Measurements from ENCODE around the gene ARHGEF7.

The ARHGEF7 gene

GRCh38 chr13:111111376-111111937, 3.7 kb upstream of the ARHGEF7 start:
- no peak for DNase-seq

GRCh38 chr13:111112196-111112595, 2.9 kb upstream of the ARHGEF7 start:
- DNase-seq: no peak

- no peak for DNase-seq
Observed at GRCh38 chr13:111114362-111115060, 599 bp upstream of the ARHGEF7 start.

- no peak for DNase-seq
Observed at GRCh38 chr13:111115965-111116521, 933 bp downstream of the ARHGEF7 start.

- no peak for DNase-seq
Observed at GRCh38 chr13:111116856-111117255, 1.7 kb downstream of the ARHGEF7 start.

- DNase-seq: no peak
Observed at GRCh38 chr13:111117289-111117688, 2.2 kb downstream of the ARHGEF7 start.

GRCh38 chr13:111117961-111118360, 2.9 kb downstream of the ARHGEF7 start:
- DNase-seq: no peak

GRCh38 chr13:111118898-111119607, 3.9 kb downstream of the ARHGEF7 start:
- no peak for DNase-seq

GRCh38 chr13:111119966-111120365, 4.9 kb downstream of the ARHGEF7 start:
- no peak for DNase-seq

- DNase-seq: no peak
Observed at GRCh38 chr13:111120422-111120821, 5.3 kb downstream of the ARHGEF7 start.

GRCh38 chr13:111120913-111121312, 5.8 kb downstream of the ARHGEF7 start:
- no peak for DNase-seq

- no peak for DNase-seq
Observed at GRCh38 chr13:111121506-111121905, 6.4 kb downstream of the ARHGEF7 start.

- no peak for DNase-seq
Observed at GRCh38 chr13:111122056-111122455, 6.9 kb downstream of the ARHGEF7 start.

- no peak for DNase-seq
Observed at GRCh38 chr13:111122631-111123030, 7.5 kb downstream of the ARHGEF7 start.

- no peak for DNase-seq
Observed at GRCh38 chr13:111123221-111123620, 8.1 kb downstream of the ARHGEF7 start.

GRCh38 chr13:111123649-111124048, 8.5 kb downstream of the ARHGEF7 start:
- no peak for DNase-seq

- no peak for DNase-seq
Observed at GRCh38 chr13:111126509-111126908, 11.4 kb downstream of the ARHGEF7 start.

- no peak for DNase-seq
Observed at GRCh38 chr13:111129465-111130115, 14.5 kb downstream of the ARHGEF7 start.

GRCh38 chr13:111130116-111130508, 15.0 kb downstream of the ARHGEF7 start:
- DNase-seq: no peak

- no peak for DNase-seq
Observed at GRCh38 chr13:111131048-111131447, 15.9 kb downstream of the ARHGEF7 start.

GRCh38 chr13:111131611-111132010, 16.5 kb downstream of the ARHGEF7 start:
- no peak for DNase-seq

GRCh38 chr13:111132948-111133347, 17.8 kb downstream of the ARHGEF7 start:
- DNase-seq: no peak

- no peak for DNase-seq
Observed at GRCh38 chr13:111139452-111139851, 24.3 kb downstream of the ARHGEF7 start.
